Lung (tissue), 12 donors: ENCODE measurements around the gene TBC1D8. TPM values are rescaled to one million over a fixed set of nuclear protein-coding genes. Genes with fewer than 3 reads are reported as not detected.
A peak's percentile ranks its signal among the peaks of the same experiment; 100 is the strongest.

Experiments
- ATAC-seq: fragments of 200-7000 bp; cut with Tn5 transposase; one replicate; pipeline ENCODE4 v1.9.1; 2020; ENCODE audit warnings: moderate number of reproducible peaks; ENCODE audit not compliant: insufficient read depth, low FRiP score
- DNase-seq, 3 donors: peaks; one replicate each; pipeline ENCODE4 v3.0.0-alpha.2; 2013 to 2017
- H3K27ac ChIP-seq, 2 donors: one replicate each; pipeline ENCODE4 v1.5.1; 2013; ENCODE audit warnings: mild to moderate bottlenecking in 2 of 2, moderate library complexity in 2 of 2, control low read depth in 1 of 2, inconsistent platforms in 1 of 2, low read depth in 1 of 2, low read length in 1 of 2
- H3K27me3 ChIP-seq, 3 donors: one replicate each; pipeline ENCODE4 v1.5.1; 2013; ENCODE audit warnings: low read length in 2 of 3; ENCODE audit not compliant: control insufficient read depth in 3 of 3, insufficient read depth in 3 of 3
- H3K36me3 ChIP-seq, 4 donors: one replicate each; pipeline ENCODE4 v1.5.1; 2013; ENCODE audit warnings: low read length in 4 of 4, mild to moderate bottlenecking in 1 of 4, moderate library complexity in 1 of 4; ENCODE audit not compliant: control insufficient read depth in 4 of 4, insufficient read depth in 4 of 4
- H3K4me1 ChIP-seq, 5 donors: one replicate each; pipeline ENCODE4 v1.5.1; 2013; ENCODE audit warnings: low read length in 5 of 5, mild to moderate bottlenecking in 2 of 5, moderate library complexity in 1 of 5; ENCODE audit not compliant: control insufficient read depth in 5 of 5, insufficient read depth in 5 of 5
- H3K4me3 ChIP-seq: one replicate; pipeline ENCODE4 v1.5.1; 2013; ENCODE audit warnings: mild to moderate bottlenecking, control low read depth, moderate library complexity
- H3K9ac ChIP-seq, 2 donors: one replicate each; pipeline ENCODE4 v1.5.1; 2013; ENCODE audit warnings: low read length in 2 of 2, control low read depth in 1 of 2; ENCODE audit not compliant: insufficient read depth in 1 of 2
- H3K9me3 ChIP-seq, 4 donors: one replicate each; pipeline ENCODE4 v1.5.1; 2013; ENCODE audit warnings: low read length in 3 of 4, mild to moderate bottlenecking in 1 of 4, moderate library complexity in 1 of 4; ENCODE audit not compliant: control insufficient read depth in 4 of 4, insufficient read depth in 3 of 4
- WGBS, 2 donors: extraction: QIAGEN DNeasy Blood & Tissue Kit; methylation state at CpG; one replicate each; pipeline ENCODE4 v1.1.7; 2013; 5-methylcytosine and 5-hydroxymethylcytosine counted together
- polyA plus RNA-seq, 2 donors: library from polyadenylated mRNA; stranded (reverse); fragments of 200-250 nt; gene quantifications; one replicate each; pipeline ENCODE4 v1.2.1, GENCODE V29; 2013
- total RNA-seq, 2 donors: library from RNA; depleted of rRNA in 1 of 2; stranded (reverse); fragments of >200 nt in 1 of 2; gene quantifications; one replicate each; pipeline ENCODE4 v1.2.1, GENCODE V29; 2014 to 2021
- TF ChIP-seq, protein P1 (sequence below): IDR thresholded peaks from 2 replicates; pipeline ENCODE4 v1.5.1; 2012; ENCODE audit warnings: mild to moderate bottlenecking; ENCODE audit errors: control extremely low read depth, extremely low read depth
- donor health status: control.
- donor health status: control.
- donor health status: Bipolar disorder and iron deficiency.
- donor health status: healthy.
- donor health status: DM: yes; HTN: yes; CAD: no.

Gene TBC1D8
- total and polyA plus RNA-seq, 4 donors = 15.8 to 40.7 (median 29.7) TPM

DNA sequence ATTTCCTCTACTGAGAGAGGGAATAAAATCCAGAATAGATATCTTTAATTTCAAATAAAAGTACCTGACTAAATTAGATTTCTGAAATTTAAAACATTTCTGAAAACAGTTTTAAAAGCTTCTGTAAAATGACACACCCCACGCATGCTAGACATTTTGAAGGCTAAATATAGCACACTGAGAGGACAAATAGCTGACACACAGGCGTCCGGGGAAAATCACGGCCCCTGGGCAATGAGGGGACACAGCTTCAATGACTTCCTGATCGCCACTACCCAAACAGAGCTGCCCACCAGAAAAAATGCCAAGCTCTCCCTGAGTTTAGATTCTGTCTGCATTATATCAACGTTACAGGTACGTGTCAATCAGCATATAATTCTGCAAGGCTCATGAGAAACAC lies 10.9 kb downstream of the TBC1D8 start:
- Histone ChIP-seq H3K4me1 (peaks cover 0 to 12% (median 11%) of the 10 kb centered on the region in 5 donors), H3K27ac (peak overlapping the region in 1 of 2 donors; percentile 62), H3K9me3 (no peaks in the 10 kb centered on the region), H3K36me3 (peaks cover 0 to 2% (median 0%) of the 10 kb centered on the region in 4 donors), H3K9ac (no peak overlapping the region), H3K4me3 (no peak overlapping the region), H3K27me3 (no peaks in the 10 kb centered on the region)
- TF ChIP-seq, protein P1, sequence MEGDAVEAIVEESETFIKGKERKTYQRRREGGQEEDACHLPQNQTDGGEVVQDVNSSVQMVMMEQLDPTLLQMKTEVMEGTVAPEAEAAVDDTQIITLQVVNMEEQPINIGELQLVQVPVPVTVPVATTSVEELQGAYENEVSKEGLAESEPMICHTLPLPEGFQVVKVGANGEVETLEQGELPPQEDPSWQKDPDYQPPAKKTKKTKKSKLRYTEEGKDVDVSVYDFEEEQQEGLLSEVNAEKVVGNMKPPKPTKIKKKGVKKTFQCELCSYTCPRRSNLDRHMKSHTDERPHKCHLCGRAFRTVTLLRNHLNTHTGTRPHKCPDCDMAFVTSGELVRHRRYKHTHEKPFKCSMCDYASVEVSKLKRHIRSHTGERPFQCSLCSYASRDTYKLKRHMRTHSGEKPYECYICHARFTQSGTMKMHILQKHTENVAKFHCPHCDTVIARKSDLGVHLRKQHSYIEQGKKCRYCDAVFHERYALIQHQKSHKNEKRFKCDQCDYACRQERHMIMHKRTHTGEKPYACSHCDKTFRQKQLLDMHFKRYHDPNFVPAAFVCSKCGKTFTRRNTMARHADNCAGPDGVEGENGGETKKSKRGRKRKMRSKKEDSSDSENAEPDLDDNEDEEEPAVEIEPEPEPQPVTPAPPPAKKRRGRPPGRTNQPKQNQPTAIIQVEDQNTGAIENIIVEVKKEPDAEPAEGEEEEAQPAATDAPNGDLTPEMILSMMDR = no peak
- DNase-seq (no peak), ATAC-seq (no peak)
- 41 to 62% methylated on average over 7 of the region's 7 CpGs for WGBS, 2 donors

DNA sequence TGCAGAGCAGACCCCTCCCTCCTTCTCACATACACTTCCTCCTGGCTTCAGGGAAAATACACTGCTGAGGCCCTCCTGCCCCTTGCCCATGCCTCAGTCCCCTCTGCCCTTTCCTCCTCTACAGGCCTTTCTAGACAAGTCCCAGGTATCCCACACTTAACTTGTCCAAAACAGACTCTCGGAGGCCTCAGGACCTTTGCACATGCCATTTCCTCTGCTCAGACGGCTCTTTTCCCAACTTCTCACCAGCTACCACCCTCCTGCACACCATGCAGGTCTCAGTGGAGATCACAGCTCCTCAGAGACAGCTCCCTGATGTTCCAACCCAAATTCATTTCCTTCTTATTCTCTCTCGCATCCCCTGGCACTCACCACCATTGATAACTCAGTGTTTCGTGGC lies 11.7 kb downstream of the TBC1D8 start:
- Histone ChIP-seq H3K36me3 (peaks cover 0 to 2% (median 0%) of the 10 kb centered on the region in 4 donors), H3K4me3 (no peak overlapping the region), H3K27ac (no peak overlapping the region), H3K9me3 (no peaks in the 10 kb centered on the region), H3K4me1 (peaks cover 0 to 12% (median 11%) of the 10 kb centered on the region in 5 donors), H3K9ac (no peak overlapping the region), H3K27me3 (no peaks in the 10 kb centered on the region)
- DNase-seq = no peak
- TF ChIP-seq, protein P1 = no peak
- no peak for ATAC-seq
- 93 to 95% methylated on average over 4 of the region's 4 CpGs for WGBS, 2 donors

DNA sequence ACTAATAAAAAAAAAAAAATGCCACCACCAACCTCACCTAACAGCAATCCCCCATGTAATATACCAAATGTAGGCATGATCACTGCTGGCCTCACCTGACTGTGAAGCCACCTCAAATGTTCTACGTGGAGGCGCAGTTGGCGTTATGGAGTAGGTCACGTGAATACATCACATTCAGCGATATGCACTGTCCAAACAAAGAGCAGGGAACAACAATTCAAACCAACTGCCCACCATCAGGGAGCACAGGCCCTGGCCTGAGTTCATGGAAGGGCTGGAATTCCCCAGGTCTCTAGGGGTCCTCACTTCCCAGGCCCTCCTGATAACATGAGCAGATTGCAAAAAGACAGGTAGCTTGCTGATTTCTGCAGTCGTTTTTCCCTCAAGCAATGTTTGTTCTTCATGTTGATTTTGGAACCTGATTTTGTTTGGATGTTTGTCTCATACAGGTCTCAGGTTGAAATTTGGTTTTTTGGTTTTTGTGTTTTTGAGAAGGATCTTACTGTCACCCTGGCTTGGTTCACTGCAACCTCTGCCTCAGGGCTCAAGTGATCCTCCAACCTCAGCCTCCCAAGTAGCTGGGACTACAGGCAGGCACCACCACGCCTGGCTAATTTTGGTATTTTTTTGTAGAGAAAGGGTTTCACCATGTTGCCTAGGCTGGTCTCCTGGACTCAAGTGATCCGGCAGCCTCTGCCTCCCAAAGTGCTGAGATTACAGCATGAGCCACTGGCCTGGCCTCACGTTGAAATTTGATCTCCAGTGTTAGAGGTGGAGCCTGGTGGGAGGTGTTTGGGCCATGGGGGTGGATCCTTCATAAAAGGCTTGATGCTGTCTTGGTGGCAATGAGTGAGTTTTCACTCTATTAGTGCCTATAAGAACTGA lies 15.5 kb downstream of the TBC1D8 start:
- H3K9me3 ChIP-seq = no peaks in the 10 kb centered on the region
- no peaks in the 10 kb centered on the region for H3K27me3 ChIP-seq
- H3K4me3 ChIP-seq = no peak overlapping the region
- peaks cover 0 to 10% (median 5%) of the 10 kb centered on the region in 5 donors for H3K4me1 ChIP-seq
- H3K36me3 ChIP-seq = no peaks in the 10 kb centered on the region
- DNase-seq (no peak), ATAC-seq (no peak)
- TF ChIP-seq, protein P1 = no peak
- no peak overlapping the region for H3K27ac ChIP-seq
- no peak overlapping the region for H3K9ac ChIP-seq
- 88 to 90% methylated on average over 9 of the region's 9 CpGs for WGBS, 2 donors
